ENCODE measurements around the gene GAS1.

GRCh38 chr9:86978922-86979474 lies 31.7 kb upstream of the GAS1 start:
- TF ChIP-seq CTCF (IDR thresholded peaks at IDR 0.05; ENCODE audit: insufficient read depth, low read depth, low read length), result no peak
- TF ChIP-seq EZH2 (IDR thresholded peaks at IDR 0.05; ENCODE audit: insufficient read depth, low read length), result no peak

Data from astrocyte (in vitro differentiated cells and primary cell).